HCT116 (cell line): ENCODE results near the gene PAQR8. TPM values are rescaled to one million over a fixed set of nuclear protein-coding genes. Genes with fewer than 3 reads are reported as not detected.
A peak's percentile ranks its signal among the peaks of the same experiment; 100 is the strongest.

Experiments used
- ATAC-seq: fragments of 200-7000 bp; cut with Tn5 transposase; 2 replicates; pipeline ENCODE4 v1.9.1; 2020; ENCODE audit warnings: mild to moderate bottlenecking, moderate library complexity
- BruUV-seq: library from RNA; stranded (reverse); fragments of 400-500 nt; replicated peaks from 2 replicates; lab custom pipeline; 2021; lab: Mats Ljungman, UMichigan
- CTCF ChIA-PET: fragments of 300-600 bp; sonication (Branson Sonifier 250); formaldehyde crosslinking; loops from one replicate; lab custom pipeline; 2021; ENCODE audit warnings: antibody characterized with exemption; lab: Charles Lee
- POLR2A ChIA-PET: fragments of 300-600, 350-600 bp; sonication (Branson Sonifier 250); formaldehyde crosslinking; loops from one replicate; lab custom pipeline; 2021; ENCODE audit warnings: antibody characterized with exemption; lab: Charles Lee
- RAD21 ChIA-PET, 2 experiments: fragments of 300-600 bp; sonication (Branson Sonifier 250); formaldehyde crosslinking; loops; one replicate each; lab custom pipeline; 2023; ENCODE audit warnings: low total read pairs in 2 of 2; ENCODE audit not compliant: uncharacterized antibody in 2 of 2, unreplicated experiment in 2 of 2, low non-redundant PET in 1 of 2; lab: Charles Lee
- DNase-seq: peaks from one replicate; pipeline ENCODE4 v3.0.0-alpha.2; 2010; ENCODE audit warnings: low read depth, low spot score
- H2AFZ ChIP-seq: fragments of 200-600 bp; shearing (Covaris generic), sonication (generic); 2 replicates; pipeline ENCODE4 v1.6.1; 2017; ENCODE audit warnings: low read depth, mixed run types, mixed read lengths, antibody characterized with exemption, low read length; ENCODE audit not compliant: poor library complexity, severe bottlenecking
- H3K27ac ChIP-seq: 2 replicates; pipeline ENCODE4 v1.5.1; 2012; ENCODE audit warnings: low read depth, low read length
- H3K27me3 ChIP-seq: fragments of 200-600 bp; sonication (generic); 2 replicates; pipeline ENCODE4 v1.6.1; 2016; ENCODE audit warnings: mixed run types, low read length, mixed read lengths; ENCODE audit not compliant: insufficient read depth
- H3K36me3 ChIP-seq, 2 experiments: fragments of 200-500 bp in 1 of 2; fragments of 200-600 bp in 1 of 2; sonication (Bioruptor generic) in 1 of 2; sonication (generic) in 1 of 2; 2 replicates each; pipeline versions ENCODE4 v1.5.1 to v1.6.1; 2014 to 2016; ENCODE audit warnings: low read length in 2 of 2, inconsistent platforms in 1 of 2, mixed read lengths in 1 of 2, mixed run types in 1 of 2; ENCODE audit not compliant: insufficient read depth in 2 of 2, control insufficient read depth in 1 of 2
- H3K4me1 ChIP-seq, 2 experiments: fragments of 200-600 bp in 1 of 2; sonication (generic) in 1 of 2; 2 replicates each; pipeline versions ENCODE4 v1.5.1 to v1.6.1; 2012 to 2017; ENCODE audit warnings: low read length in 2 of 2, inconsistent platforms in 1 of 2, mild to moderate bottlenecking in 1 of 2, mixed read lengths in 1 of 2, mixed run types in 1 of 2, moderate library complexity in 1 of 2; ENCODE audit not compliant: insufficient read depth in 2 of 2, control insufficient read depth in 1 of 2
- H3K4me2 ChIP-seq: fragments of 200-600 bp; sonication (generic); 2 replicates; pipeline ENCODE4 v1.6.1; 2017; ENCODE audit warnings: mixed run types, low read length, mixed read lengths
- H3K4me3 ChIP-seq, 2 experiments: fragments of 200-600 bp in 1 of 2; sonication (generic) in 1 of 2; replicated peaks in 1 of 2; 2 replicates each; pipeline ENCODE4 v1.5.1; 2011 to 2016; ENCODE audit warnings: low read length in 2 of 2, control low read depth in 1 of 2, low read depth in 1 of 2, mild to moderate bottlenecking in 1 of 2, mixed read lengths in 1 of 2, mixed run types in 1 of 2
- H3K79me2 ChIP-seq: fragments of 200-600 bp; sonication (generic); 2 replicates; pipeline ENCODE4 v1.6.1; 2017; ENCODE audit warnings: mild to moderate bottlenecking, mixed run types, low read length, moderate library complexity, mixed read lengths; ENCODE audit not compliant: insufficient read depth
- H3K9ac ChIP-seq: fragments of 200-600 bp; sonication (generic); 2 replicates; pipeline ENCODE4 v1.6.1; 2016; ENCODE audit warnings: low read length, mixed read lengths
- H3K9me2 ChIP-seq: fragments of 200-600 bp; sonication (generic), shearing (Covaris generic); 2 replicates; pipeline ENCODE4 v1.6.1; 2017; ENCODE audit warnings: mixed run types, mild to moderate bottlenecking, moderate library complexity; ENCODE audit not compliant: insufficient read depth
- H3K9me3 ChIP-seq, 2 experiments: fragments of 200-500 bp in 1 of 2; fragments of 200-600 bp in 1 of 2; sonication (Bioruptor generic) in 1 of 2; sonication (generic) in 1 of 2; 2 replicates each; pipeline ENCODE4 v1.6.1; 2014 to 2017; ENCODE audit warnings: low read length in 2 of 2, mixed read lengths in 2 of 2, inconsistent platforms in 1 of 2, low read depth in 1 of 2, mild to moderate bottlenecking in 1 of 2, mixed run types in 1 of 2, moderate library complexity in 1 of 2; ENCODE audit not compliant: control insufficient read depth in 1 of 2, insufficient read depth in 1 of 2
- H4K20me1 ChIP-seq: fragments of 200-600 bp; sonication (generic), shearing (Covaris generic); 2 replicates; pipeline ENCODE4 v1.6.1; 2017; ENCODE audit warnings: mixed run types, mild to moderate bottlenecking, moderate library complexity; ENCODE audit not compliant: insufficient read depth
- ATF3 ChIP-seq: IDR thresholded peaks from 2 replicates; pipeline ENCODE4 v1.6.1; 2012
- CTCF ChIP-seq, 3 experiments: fragments of 200-600 bp in 1 of 3; sonication (generic) in 1 of 3; IDR thresholded peaks in 2 of 3; conservative IDR thresholded peaks in 1 of 3; 2 replicates each; pipeline ENCODE4 v1.5.1; 2012 to 2017; ENCODE audit warnings: low read depth in 2 of 3, low read length in 2 of 3, antibody characterized with exemption in 1 of 3, borderline replicate concordance in 1 of 3, control low read depth in 1 of 3, mild to moderate bottlenecking in 1 of 3, mixed read lengths in 1 of 3, mixed run types in 1 of 3, moderate library complexity in 1 of 3; ENCODE audit not compliant: insufficient read depth in 1 of 3
- EZH2phosphoT487 ChIP-seq: fragments of 200-600 bp; IDR thresholded peaks from 2 replicates; pipeline ENCODE4 v1.6.1; 2018; ENCODE audit warnings: antibody characterized with exemption, borderline replicate concordance
- FOSL1 ChIP-seq: IDR thresholded peaks from 2 replicates; pipeline ENCODE4 v1.6.1; 2012; ENCODE audit warnings: low read depth
- JUND ChIP-seq: IDR thresholded peaks from 2 replicates; pipeline ENCODE4 v1.6.1; 2012
- MAX ChIP-seq: IDR thresholded peaks from 2 replicates; pipeline ENCODE4 v1.6.1; 2012
- POLR2A ChIP-seq: IDR thresholded peaks from 2 replicates; pipeline ENCODE4 v1.7.0; 2011; ENCODE audit warnings: borderline replicate concordance; ENCODE audit not compliant: insufficient read depth, insufficient read length; ENCODE audit errors: extremely low read depth
- SIN3A ChIP-seq: IDR thresholded peaks from 2 replicates; pipeline ENCODE4 v1.6.1; 2012; ENCODE audit warnings: low read depth
- SRF ChIP-seq: IDR thresholded peaks from 2 replicates; pipeline ENCODE4 v1.6.1; 2012; ENCODE audit warnings: low read depth
- TCF7L2 ChIP-seq: IDR thresholded peaks from 2 replicates; pipeline ENCODE4 v1.7.0; 2011; ENCODE audit warnings: borderline replicate concordance, inconsistent platforms; ENCODE audit not compliant: insufficient read depth, insufficient read length; ENCODE audit errors: extremely low read depth
- ZFX ChIP-seq: fragments of 450-650 bp; IDR thresholded peaks from 2 replicates; pipeline ENCODE4 v1.6.1; 2017
- ZNF274 ChIP-seq: fragments of 200-500 bp; sonication (Bioruptor generic); IDR thresholded peaks from 2 replicates; pipeline ENCODE4 v1.6.1; 2014; ENCODE audit warnings: mild to moderate bottlenecking, low read depth, low read length, inconsistent platforms
- intact Hi-C: fragments of 100-400 bp; cut with micrococcal nuclease; formaldehyde crosslinking; loops from 2 replicates; pipeline ENCODE4 v1.10.0; 2022
- total RNA-seq: library from RNA; stranded (reverse); gene quantifications from one replicate; pipeline ENCODE4 v1.2.1, GENCODE V29; 2021; ENCODE audit not compliant: unreplicated experiment

The PAQR8 gene
- total RNA-seq, 1 experiment from 2014 or later = 5.9 TPM

GRCh38 chr6:52362443-52363227 is 684 bp downstream of the PAQR8 start:
- H3K79me2 ChIP-seq = peaks cover 13% of the 10 kb centered on the region; the same call in 1 of the 2 replicates
- peak overlapping the region; percentile 52; the same call in 1 of the 2 replicates for H3K27ac ChIP-seq
- H3K9ac ChIP-seq = peak overlapping the region; percentile 89
- intact Hi-C loops = loop anchor here (2.0 kb wide), 1 partner anchor 70 kb away; no protein-coding TSS in a partner anchor
- peaks cover 5% of the 10 kb centered on the region; the same call in 1 of the 2 replicates for H3K9me2 ChIP-seq
- ATAC-seq (peak; percentile 57), DNase-seq (no peak)
- no peaks in the 10 kb centered on the region for H4K20me1 ChIP-seq
- H3K4me3 ChIP-seq = peak overlapping the region; percentile 88 to 92
- no peaks in the 10 kb centered on the region for H3K27me3 ChIP-seq
- no peaks in the 10 kb centered on the region for H3K36me3 ChIP-seq
- no TSS peak for BruUV-seq
- H3K4me1 ChIP-seq = peaks cover 3 to 19% of the 10 kb centered on the region in 2 experiments; a peak in 3 of 4 replicates
- RAD21 ChIA-PET = interaction anchor here in 1 of 2 experiments (0.9 kb wide), 1 partner anchor 45 kb away, joined by 4 read pairs; no protein-coding TSS in a partner anchor
- peak overlapping the region; percentile 98 for H3K4me2 ChIP-seq
- POLR2A ChIA-PET = interaction anchor here (0.8 to 1.4 kb wide), 3 partner anchors 9 to 29 kb away, joined by 3 to 12 read pairs (median 5); no protein-coding TSS in a partner anchor
- H3K9me3 ChIP-seq = no peaks in the 10 kb centered on the region
- peak overlapping the region; percentile 22 for H2AFZ ChIP-seq
- TF ChIP-seq CTCF (IDR thresholded peaks at IDR 0.05 in 2 of 3, conservative IDR thresholded peaks at IDR 0.05 in 1 of 3; ENCODE audit: borderline replicate concordance in 1 of 3, insufficient read depth in 1 of 3, low read depth in 2 of 3, low read length in 2 of 3) (no peak), ZNF274 (no peak), MAX (no peak), ZFX (no peak), SIN3A (no peak), ATF3 (no peak), TCF7L2 (no peak), JUND (no peak), EZH2phosphoT487 (no peak), SRF (no peak), POLR2A (no peak), FOSL1 (no peak)
- CTCF ChIA-PET = interaction anchor here (0.9 kb wide), 1 partner anchor 53 kb away, joined by 3 read pairs; no protein-coding TSS in a partner anchor
